Measurements from ENCODE around the gene PCDHGC5.

Gene PCDHGC5

GRCh38 chr5:141488591-141489561, at the start of gene PCDHGC5:
TSS of gene PCDHGC5 (plus strand) at chr5:141489081. CDS start at chr5:141489241, 160 bp downstream.
- no peak for DNase-seq

DNA sequence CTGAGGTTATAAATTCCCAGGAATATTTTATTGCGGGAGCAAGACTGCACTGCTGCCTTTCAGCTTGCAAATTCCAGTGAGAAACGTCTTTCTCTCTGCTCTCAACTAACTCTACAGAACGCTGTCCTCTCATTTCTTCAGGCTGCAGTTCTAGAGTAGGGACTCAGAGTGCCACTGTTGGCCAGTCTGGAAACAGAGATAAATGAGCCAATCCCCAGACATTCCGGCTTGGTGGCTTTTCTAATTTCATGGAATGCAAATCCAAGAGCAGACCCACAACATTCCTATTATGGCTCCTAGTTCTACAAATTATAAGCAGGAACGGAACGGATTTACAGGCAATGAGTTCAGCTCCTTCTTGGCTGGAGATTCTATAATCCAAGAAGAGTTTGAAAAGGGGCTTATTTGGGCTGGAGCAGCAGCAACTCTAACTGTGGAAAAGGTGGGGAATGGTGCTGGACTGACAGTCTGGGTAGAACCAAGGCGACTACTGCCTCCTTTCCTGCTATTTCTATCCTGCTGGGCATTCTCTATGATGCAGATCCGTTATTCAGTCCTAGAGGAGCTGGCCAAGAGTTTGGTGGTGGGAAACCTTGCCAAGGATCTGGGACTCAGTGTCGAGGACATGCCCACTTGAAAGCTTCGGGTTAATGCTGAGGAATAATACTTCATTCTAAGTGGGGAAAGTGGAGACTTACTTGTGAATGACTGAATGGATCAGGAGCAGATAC, 49.3 kb upstream of the PCDHGC5 start:
- no peak for DNase-seq

GRCh38 chr5:141440341-141440740, 48.5 kb upstream of the PCDHGC5 start:
- DNase-seq, result no peak

DNA sequence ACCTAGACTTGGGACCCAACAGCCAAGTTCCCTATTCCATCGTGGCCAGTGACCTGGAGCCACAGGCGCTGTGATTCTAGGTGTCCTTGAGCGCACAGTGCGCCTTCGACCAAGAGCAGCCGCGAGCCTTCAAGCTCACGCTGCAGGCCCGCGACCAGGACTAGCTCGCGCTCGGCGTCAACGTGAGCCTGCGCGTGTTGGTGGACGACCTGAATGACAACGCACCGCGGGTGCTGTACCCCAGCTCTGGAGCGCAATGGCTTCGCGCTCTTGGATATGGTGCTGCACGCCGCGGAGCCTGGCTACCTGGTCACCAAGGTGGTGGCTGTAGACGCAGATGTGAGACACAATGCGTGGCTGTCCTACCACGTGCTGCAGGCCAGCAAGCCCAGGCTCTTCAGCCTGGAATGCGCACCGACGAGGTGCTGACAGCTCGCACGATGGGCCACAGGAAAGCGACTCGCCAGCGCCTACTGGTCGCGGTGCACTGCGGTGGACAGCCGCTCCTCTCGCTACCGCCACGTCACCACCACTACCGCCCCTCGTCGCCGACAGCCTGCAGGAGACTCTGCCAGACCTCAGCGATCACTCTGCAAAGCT, 47.2 kb upstream of the PCDHGC5 start:
- no peak for DNase-seq

DNA sequence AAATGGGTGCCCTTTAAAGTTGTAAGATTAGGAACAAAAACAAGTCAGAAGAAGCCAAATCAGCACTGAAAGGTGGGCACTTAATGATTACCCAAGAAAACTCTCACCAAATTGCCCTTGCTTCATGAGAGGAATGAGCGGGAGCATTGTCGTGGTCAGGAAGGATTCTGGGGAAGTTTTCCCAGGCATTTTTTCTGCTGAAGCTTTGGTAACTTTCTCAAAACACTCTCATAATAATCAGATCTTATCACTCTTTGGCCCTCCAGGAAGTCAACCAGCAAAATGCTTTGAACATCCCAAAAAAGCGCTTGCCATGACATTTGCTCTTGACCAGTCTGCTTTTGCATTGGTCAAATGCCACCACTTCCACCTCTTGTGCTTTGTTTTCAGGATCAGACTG, 23.5 kb upstream of the PCDHGC5 start:
- DNase-seq, result no peak

DNA sequence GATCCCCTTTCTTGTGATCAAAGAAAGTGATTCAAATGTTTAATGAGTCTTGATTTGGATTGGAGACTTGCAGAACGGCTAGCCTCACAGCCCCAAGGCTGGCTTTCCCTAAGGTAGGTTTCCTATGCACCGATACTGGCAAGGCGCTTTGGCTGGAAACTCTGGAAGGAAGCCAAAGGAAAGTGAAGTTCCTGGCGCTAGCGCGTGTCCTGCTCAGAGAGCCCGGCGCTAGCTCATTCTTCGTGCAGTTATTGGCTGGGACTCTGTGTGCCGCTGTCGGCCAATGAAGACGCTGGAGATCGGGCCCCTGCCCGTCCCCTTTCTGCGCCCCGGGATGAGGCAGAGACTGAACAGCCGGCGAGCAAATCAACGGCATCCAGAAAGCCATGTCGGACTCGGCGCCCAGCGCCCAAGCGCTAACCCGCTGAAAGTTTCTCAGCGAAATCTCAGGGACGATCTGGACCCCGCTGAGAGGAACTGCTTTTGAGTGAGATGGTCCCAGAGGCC, 13.2 kb upstream of the PCDHGC5 start, which contains the start of gene PCDHGC3:
TSS of gene PCDHGC3 (plus strand) at position 342 of the 507 bp plus-strand sequence. CDS start at position 493, 151 bp downstream.
- peak; percentile 85 to 90 (median 87) for DNase-seq

DNA sequence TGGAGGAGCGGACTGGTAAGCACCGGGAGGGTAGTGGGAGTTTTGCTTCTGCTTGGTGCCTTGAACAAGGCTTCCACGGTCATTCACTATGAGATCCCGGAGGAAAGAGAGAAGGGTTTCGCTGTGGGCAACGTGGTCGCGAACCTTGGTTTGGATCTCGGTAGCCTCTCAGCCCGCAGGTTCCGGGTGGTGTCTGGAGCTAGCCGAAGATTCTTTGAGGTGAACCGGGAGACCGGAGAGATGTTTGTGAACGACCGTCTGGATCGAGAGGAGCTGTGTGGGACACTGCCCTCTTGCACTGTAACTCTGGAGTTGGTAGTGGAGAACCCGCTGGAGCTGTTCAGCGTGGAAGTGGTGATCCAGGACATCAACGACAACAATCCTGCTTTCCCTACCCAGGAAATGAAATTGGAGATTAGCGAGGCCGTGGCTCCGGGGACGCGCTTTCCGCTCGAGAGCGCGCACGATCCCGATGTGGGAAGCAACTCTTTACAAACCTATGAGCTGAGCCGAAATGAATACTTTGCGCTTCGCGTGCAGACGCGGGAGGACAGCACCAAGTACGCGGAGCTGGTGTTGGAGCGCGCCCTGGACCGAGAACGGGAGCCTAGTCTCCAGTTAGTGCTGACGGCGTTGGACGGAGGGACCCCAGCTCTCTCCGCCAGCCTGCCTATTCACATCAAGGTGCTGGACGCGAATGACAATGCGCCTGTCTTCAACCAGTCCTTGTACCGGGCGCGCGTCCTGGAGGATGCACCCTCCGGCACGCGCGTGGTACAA, 12.6 kb upstream of the PCDHGC5 start:
- DNase-seq, result peak; percentile 34 to 61 (median 54)

GRCh38 chr5:141477044-141477575, 11.8 kb upstream of the PCDHGC5 start:
- DNase-seq, result no peak

GRCh38 chr5:141477815-141478214, 11.1 kb upstream of the PCDHGC5 start:
- no peak for DNase-seq

GRCh38 chr5:141478321-141478945, 10.4 kb upstream of the PCDHGC5 start:
- DNase-seq, result no peak

GRCh38 chr5:141479776-141480175, 9.1 kb upstream of the PCDHGC5 start:
- peak in 2 of 3 donors; percentile 23 to 42 for DNase-seq

- DNase-seq, result no peak
Measured at GRCh38 chr5:141483902-141484301, 5.0 kb upstream of the PCDHGC5 start.

DNA sequence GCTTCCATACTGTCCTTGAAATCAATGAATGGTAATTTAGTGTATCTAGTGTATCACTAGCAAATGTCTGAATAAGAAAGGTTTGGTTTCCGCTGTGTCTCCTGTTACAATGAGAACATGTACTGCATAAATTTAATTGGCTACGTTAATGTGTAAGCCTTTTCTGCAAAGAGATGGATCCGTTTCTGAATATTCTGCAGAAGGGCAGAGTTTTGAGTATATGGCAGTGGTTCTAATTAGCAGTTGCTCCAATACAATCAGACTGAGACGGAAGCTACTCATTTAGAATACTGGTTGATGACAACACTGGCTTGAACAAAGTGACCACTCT, 4.6 kb upstream of the PCDHGC5 start:
- DNase-seq, result no peak

- no peak for DNase-seq
Measured at GRCh38 chr5:141484641-141485311, 4.1 kb upstream of the PCDHGC5 start, which contains the start of gene PCDHGC4. TSS of gene PCDHGC4 (plus strand) at chr5:141485030. CDS start at chr5:141485174, 144 bp downstream.

- no peak for DNase-seq
Measured at GRCh38 chr5:141485321-141486055, 3.4 kb upstream of the PCDHGC5 start.

DNA sequence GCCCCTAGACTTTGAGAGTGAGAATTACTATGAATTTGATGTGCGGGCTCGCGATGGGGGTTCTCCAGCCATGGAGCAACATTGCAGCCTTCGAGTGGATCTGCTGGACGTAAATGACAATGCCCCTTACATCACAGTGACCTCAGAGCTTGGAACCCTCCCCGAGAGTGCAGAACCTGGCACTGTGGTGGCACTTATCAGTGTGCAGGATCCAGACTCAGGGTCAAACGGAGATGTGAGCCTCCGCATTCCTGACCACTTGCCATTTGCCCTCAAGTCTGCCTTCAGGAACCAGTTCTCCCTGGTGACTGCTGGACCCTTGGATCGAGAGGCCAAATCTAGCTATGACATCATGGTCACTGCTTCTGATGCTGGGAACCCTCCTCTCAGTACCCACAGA, 2.8 kb upstream of the PCDHGC5 start:
- no peak for DNase-seq

- no peak for DNase-seq
Measured at GRCh38 chr5:141487131-141487530, 1.8 kb upstream of the PCDHGC5 start.

DNA sequence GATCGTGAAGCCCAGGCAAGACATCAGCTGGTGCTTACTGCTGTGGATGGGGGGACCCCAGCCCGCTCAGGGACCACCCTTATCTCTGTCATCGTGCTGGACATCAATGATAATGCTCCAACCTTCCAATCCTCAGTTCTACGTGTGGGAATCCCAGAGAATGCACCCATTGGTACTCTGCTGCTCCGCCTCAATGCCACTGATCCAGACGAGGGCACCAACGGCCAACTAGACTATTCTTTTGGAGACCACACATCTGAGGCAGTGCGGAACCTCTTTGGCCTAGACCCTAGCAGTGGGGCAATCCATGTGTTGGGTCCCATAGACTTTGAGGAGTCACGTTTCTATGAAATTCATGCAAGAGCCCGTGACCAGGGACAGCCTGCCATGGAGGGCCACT, 960 bp downstream of the PCDHGC5 start:
- DNase-seq, result no peak

GRCh38 chr5:141490271-141490670, 1.4 kb downstream of the PCDHGC5 start:
- DNase-seq, result no peak

- no peak for DNase-seq
Measured at GRCh38 chr5:141490771-141491170, 1.9 kb downstream of the PCDHGC5 start.

Measured in suppressor macrophage treated with lipopolysaccharide for 1 hour (primary cell).